ENCODE results near the gene JADE3. TPM values are rescaled to one million over a fixed set of nuclear protein-coding genes. Genes with fewer than 3 reads are reported as not detected.

Gene JADE3
- total and polyA plus RNA-seq, 2 experiments from 2014 or later, result 4.5 to 15.3 TPM

- Histone ChIP-seq H4K20me1 (replicated peaks; ENCODE audit: insufficient read depth) (no peaks in the 10 kb centered on the region; the same call in 1 of the 2 replicates), H2AFZ (no peak overlapping the region), H3K79me2 (replicated peaks; ENCODE audit: insufficient read depth) (peaks cover 99% of the 10 kb centered on the region), H3K27me3 (ENCODE audit: insufficient read depth) (no peaks in the 10 kb centered on the region), H3K9me2 (ENCODE audit: insufficient read depth) (no peaks in the 10 kb centered on the region), H3K27ac (ENCODE audit: low read depth) (no peak overlapping the region), H3K36me3 (ENCODE audit: insufficient read depth) (no peaks in the 10 kb centered on the region), H3K4me1 (ENCODE audit: insufficient read depth) (peaks cover 6% of the 10 kb centered on the region; the same call in 1 of the 2 replicates), H3F3A (replicated peaks; ENCODE audit: low read depth) (no peaks in the 10 kb centered on the region), H3K4me2 (no peak overlapping the region), H3K4me3 (no peak overlapping the region)
- DNase-seq (ENCODE audit: low spot score), result no peak
- Mint-ChIP-seq H3K9me3 (no peaks in the 10 kb centered on the region), H3K27ac (no peak overlapping the region; the same call in 1 of the 2 replicates), H3K4me3 (no peak overlapping the region), H3K4me1 (peaks cover 15% of the 10 kb centered on the region; the same call in 2 of the 3 replicates), H3K36me3 (ENCODE audit: low read depth) (peaks cover 2% of the 10 kb centered on the region; the same call in 1 of the 3 replicates), H3K27me3 (ENCODE audit: insufficient read depth, low read depth, poor library complexity) (no peaks in the 10 kb centered on the region)
- no peak for ATAC-seq
- TF ChIP-seq, protein P1, sequence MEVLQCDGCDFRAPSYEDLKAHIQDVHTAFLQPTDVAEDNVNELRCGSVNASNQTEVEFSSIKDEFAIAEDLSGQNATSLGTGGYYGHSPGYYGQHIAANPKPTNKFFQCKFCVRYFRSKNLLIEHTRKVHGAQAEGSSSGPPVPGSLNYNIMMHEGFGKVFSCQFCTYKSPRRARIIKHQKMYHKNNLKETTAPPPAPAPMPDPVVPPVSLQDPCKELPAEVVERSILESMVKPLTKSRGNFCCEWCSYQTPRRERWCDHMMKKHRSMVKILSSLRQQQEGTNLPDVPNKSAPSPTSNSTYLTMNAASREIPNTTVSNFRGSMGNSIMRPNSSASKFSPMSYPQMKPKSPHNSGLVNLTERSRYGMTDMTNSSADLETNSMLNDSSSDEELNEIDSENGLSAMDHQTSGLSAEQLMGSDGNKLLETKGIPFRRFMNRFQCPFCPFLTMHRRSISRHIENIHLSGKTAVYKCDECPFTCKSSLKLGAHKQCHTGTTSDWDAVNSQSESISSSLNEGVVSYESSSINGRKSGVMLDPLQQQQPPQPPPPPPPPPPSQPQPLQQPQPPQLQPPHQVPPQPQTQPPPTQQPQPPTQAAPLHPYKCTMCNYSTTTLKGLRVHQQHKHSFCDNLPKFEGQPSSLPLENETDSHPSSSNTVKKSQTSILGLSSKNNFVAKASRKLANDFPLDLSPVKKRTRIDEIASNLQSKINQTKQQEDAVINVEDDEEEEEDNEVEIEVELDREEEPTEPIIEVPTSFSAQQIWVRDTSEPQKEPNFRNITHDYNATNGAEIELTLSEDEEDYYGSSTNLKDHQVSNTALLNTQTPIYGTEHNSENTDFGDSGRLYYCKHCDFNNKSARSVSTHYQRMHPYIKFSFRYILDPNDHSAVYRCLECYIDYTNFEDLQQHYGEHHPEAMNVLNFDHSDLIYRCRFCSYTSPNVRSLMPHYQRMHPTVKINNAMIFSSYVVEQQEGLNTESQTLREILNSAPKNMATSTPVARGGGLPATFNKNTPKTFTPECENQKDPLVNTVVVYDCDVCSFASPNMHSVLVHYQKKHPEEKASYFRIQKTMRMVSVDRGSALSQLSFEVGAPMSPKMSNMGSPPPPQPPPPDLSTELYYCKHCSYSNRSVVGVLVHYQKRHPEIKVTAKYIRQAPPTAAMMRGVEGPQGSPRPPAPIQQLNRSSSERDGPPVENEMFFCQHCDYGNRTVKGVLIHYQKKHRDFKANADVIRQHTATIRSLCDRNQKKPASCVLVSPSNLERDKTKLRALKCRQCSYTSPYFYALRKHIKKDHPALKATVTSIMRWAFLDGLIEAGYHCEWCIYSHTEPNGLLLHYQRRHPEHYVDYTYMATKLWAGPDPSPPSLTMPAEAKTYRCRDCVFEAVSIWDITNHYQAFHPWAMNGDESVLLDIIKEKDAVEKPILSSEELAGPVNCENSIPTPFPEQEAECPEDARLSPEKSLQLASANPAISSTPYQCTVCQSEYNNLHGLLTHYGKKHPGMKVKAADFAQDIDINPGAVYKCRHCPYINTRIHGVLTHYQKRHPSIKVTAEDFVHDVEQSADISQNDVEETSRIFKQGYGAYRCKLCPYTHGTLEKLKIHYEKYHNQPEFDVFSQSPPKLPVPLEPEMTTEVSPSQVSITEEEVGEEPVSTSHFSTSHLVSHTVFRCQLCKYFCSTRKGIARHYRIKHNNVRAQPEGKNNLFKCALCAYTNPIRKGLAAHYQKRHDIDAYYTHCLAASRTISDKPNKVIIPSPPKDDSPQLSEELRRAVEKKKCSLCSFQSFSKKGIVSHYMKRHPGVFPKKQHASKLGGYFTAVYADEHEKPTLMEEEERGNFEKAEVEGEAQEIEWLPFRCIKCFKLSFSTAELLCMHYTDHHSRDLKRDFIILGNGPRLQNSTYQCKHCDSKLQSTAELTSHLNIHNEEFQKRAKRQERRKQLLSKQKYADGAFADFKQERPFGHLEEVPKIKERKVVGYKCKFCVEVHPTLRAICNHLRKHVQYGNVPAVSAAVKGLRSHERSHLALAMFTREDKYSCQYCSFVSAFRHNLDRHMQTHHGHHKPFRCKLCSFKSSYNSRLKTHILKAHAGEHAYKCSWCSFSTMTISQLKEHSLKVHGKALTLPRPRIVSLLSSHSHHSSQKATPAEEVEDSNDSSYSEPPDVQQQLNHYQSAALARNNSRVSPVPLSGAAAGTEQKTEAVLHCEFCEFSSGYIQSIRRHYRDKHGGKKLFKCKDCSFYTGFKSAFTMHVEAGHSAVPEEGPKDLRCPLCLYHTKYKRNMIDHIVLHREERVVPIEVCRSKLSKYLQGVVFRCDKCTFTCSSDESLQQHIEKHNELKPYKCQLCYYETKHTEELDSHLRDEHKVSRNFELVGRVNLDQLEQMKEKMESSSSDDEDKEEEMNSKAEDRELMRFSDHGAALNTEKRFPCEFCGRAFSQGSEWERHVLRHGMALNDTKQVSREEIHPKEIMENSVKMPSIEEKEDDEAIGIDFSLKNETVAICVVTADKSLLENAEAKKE (CRISPR knock-in tag; IDR thresholded peaks at IDR 0.05), result no peak
- TF ChIP-seq JUNB (IDR thresholded peaks at IDR 0.05; ENCODE audit: unreplicated experiment), result no peak
- no peak for TF ChIP-seq POLR2AphosphoS5 (IDR thresholded peaks at IDR 0.05; ENCODE audit: low read depth)
- TF ChIP-seq CTCF (conservative IDR thresholded peaks at IDR 0.05; ENCODE audit: low read depth in 2 of 2), result no peak
- TF ChIP-seq NANOG (IDR thresholded peaks at IDR 0.05; ENCODE audit: borderline replicate concordance), result no peak
Observed at GRCh38 chrX:46935295-46935694, 23.1 kb downstream of the JADE3 start.

Data from GM23338 (cell line).